Skin of body (tissue), 2 donors: ENCODE measurements around the gene CAV1. TPM values are rescaled to one million over a fixed set of nuclear protein-coding genes. Genes with fewer than 3 reads are reported as not detected.

ENCODE experiments used
- DNase-seq: peaks from one replicate; lab custom pipeline; 2025; lab: John Stamatoyannopoulos, UW
- total RNA-seq: library from RNA; depleted of rRNA; stranded (reverse); fragments of >200 nt; gene quantifications from one replicate; pipeline ENCODE4 v1.2.3, GENCODE V29; 2014

CAV1 gene
- total RNA-seq, 1 donor from 2014 or later = 243 TPM

DNA sequence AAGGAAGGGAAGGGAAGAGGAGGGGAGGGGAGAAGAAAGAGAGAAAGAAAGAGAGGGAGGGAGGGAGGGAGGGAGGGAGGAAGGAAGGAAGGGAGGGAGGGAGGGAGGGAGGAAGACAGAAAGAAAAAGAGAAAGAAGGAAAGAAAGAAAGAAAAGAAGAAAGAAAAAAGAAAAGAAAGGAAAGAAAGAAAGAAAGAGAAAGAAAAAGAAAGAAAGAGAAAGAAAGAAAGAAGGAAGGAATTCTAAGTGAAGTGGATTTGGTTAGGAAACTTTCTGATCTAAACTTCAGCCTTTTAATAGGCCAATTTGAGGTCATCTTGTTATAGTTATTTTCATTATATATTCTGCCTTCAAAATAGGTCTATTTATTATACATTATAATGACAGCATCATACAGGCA is 21.0 kb upstream of the CAV1 start:
- no peak for DNase-seq

DNA sequence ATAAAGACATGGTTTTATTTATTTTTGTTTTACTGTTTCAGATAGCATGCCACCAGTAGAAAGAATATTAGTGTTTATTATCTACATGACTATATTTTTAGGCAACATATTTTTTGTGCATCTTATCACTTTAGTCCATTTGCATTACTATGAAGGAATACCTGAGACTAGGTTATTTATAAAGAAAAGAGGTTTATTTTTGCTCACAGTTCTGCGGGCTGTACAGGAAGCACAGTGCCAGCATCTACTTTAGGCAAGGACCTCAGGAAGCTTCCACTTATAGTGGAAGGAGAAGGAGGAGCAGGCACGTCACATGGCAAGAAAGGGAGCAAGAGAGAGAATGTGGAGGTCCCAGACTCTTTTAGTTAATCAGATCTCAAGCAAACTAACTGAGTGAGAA is 19.6 kb upstream of the CAV1 start:
- DNase-seq = no peak

DNA sequence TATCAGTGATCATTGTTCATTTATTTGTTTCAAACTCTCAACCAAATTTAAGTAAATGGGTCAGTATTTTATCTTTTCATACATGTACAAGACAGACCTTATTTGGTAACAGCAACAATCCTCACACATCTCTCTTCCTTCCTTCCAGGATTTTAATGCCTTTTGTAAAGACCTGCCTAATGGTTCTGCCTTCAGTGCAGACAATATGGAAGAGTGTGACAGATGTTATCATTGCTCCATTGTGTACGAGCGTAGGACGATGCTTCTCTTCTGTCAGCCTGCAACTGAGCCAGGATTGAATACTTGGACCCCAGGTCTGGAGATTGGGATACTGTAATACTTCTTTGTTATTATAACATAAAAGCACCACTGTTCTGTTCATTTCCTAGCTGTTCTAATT is 19.0 kb upstream of the CAV1 start:
- no peak for DNase-seq

DNA sequence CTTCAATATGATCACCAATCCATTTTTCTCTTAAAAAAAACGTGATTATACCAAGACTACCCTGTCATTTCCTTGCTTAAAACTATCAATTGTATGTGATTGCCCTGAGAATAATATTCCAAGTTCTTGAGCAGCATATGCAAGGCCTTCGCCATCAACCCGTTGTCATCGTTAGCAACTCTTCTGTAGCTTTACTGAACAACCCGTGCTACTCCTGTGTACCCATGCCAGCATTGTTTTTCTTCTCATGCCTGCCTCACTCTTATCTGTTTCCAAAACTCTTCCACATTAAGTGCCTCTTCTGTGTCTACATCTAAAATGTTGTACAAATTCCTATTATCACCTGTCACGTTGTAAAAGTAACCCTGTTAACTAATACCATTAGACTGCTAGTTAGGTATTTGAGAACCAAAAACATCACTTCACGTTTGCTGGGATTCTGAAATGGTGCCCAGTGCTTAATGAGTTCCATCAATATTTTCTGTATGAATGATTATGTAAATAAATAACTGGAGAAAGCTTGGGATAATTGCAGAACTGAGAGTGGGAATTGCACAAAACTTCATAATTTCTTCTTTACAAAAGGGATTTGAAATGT is 14.8 kb upstream of the CAV1 start:
- no peak for DNase-seq

DNA sequence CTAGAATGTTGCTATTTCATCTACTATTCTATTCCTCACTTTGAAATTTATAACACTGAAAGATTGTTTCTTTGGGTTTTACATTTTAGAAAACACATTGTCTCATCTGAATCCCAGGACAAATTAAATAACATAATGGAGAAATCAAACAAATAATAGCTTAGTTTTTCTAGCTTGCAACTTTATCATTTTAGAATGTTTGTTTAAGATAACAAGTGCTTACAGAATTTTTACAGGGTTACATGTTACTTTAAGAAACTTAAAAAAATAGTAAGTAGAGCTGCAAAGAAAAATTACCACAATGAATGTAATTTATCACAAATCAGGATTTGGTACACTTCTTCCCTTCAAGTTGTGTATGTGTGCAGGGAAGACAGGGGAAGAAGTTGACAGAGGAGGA is 14.0 kb upstream of the CAV1 start:
- DNase-seq = no peak

DNA sequence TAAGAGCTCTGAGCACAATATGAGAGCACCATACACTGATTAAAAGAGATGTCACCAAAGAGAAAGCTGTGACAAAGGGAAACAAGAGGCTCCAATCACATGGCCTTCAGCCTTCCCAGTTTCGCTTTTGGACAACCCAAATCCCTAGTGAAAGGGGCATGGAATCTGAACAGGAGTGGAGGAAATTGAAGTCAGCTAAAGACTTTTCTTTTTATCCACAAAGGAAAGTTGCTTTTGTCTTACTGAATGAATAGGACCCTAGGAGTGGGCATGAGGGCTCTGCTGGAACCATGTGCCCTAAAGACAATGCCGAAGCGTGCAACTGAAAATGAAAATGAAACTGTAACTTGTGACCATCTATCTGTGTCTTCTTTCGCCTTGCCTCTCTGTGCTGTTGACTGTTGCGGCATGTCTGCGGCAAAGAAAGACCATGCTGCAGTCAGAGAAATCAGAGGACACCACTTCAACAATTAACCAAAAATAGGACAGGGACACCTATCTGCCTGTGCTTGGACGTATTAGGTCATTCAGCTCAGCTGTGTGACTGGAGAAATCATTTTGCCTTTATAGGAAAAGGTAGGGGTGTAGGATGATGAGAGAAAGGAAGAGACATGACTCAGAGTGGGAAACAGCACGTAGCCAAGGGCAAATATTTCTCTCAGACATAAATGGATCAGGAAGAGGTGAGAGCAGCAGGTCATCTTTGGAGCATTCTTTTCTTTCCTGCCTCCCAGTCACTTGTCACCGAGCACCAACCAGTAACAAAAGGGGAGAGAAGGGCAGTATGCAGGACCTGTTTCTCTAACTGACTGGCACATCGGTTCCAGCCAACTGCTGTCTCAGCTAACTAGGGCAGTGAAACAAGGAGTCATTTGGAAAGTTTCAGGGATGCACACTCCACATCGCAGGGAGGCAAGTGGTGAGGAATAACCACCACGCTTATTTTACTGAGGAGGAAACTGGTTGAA is 13.0 kb upstream of the CAV1 start:
- DNase-seq = peak; percentile 43

DNA sequence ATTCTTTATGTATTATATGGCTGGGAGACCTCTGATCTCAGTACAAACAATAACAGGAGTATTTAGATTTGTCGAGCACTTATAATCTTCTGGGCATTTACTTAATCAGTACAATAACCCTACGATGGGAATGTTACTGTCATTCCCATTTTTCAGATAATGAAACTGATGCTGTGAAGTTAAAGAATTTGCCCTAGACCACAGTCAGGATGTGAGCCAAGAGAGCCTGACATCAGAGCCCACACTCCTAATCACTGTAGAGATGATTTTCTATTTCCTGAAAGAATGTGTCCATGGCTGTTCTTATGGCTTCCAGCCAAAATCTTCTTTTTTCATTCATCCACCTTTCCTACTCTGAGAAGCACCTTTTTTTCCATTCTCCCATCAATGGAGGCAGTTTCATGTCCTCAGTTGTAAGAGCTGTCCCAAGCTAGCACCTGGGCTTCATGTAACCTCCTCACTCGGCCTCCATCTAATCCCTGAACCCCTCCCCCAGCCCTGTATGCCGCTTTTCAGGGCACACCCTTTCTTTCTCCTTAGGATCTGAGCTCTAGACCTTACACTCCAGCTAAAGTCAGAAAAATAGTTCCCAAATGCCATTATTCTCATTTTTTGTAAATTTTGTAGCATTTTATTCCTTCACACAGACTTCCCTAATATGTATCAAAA is 12.2 kb upstream of the CAV1 start:
- no peak for DNase-seq

DNA sequence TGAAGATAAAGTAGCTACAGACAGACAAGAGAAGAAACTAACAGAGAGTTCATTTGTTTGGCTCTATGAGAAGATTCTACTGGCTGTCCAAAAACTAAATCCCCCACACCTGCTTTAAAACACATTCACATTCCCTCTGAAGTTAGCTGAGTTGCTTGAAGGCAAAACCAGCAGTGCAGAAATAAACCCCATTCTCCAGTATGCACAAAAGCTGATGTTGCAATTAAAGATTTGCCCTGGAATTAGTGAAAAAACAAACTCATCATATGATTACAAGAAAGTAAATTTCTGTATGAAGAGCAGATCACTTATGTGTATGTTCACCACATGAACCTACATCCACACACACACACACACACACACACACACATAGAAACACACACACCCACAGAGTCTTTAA is 9.3 kb upstream of the CAV1 start:
- no peak for DNase-seq

DNA sequence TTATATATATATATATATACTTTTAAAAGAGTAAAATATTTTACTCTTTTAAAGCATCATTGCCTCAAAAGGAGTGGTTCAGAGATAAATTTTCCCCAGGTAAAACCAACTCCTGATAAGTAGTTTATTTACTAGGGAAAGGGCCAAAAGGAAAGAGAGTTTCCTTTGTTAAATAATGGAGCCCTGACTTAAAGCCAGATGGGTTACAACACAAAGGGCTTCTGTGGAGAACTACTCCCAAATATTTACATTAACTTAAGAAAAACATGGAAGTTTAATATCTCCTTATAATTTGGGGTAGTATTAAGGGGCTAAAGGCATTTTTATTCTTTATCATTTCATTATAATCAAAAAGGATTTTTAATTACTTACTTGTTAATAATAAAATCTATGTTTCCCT is 8.5 kb upstream of the CAV1 start:
- no peak for DNase-seq

DNA sequence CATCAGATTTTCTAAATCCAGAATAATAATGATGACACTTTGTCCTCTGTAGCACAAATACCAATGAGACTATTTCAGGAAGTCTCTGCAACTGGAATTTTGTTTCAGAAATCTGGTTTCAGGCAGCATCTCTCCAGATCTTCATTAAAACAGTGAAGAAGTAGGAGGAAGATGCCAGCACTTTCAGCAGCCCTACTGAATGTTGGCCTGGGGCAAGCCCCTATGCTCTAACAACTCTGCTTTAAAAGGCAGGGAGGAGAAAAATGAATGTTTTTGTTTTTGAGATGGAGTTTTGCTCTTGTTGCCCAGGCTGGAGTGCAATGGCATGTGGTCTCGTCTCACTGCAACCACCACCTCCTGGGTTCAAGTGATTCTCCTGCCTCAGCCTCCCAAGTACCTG is 7.2 kb upstream of the CAV1 start:
- no peak for DNase-seq

DNA sequence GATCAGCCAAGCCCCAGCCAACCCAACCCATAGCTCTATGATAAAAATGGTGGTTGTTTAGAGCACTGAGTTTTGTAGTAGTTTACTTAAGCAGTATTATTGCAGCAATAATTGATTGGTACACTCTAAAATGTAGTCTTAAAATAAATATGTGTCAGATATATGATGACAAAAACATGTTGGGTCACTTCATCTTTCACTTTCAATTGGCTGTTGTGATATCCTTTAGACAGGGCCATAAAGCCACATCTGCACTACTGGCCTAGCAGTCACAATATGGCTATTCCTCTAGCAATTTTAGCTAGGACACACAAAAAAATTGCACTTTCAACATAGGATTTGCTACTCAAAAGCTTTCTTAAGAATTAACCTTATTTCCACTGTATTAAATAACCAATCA is 5.9 kb upstream of the CAV1 start:
- DNase-seq = no peak

DNA sequence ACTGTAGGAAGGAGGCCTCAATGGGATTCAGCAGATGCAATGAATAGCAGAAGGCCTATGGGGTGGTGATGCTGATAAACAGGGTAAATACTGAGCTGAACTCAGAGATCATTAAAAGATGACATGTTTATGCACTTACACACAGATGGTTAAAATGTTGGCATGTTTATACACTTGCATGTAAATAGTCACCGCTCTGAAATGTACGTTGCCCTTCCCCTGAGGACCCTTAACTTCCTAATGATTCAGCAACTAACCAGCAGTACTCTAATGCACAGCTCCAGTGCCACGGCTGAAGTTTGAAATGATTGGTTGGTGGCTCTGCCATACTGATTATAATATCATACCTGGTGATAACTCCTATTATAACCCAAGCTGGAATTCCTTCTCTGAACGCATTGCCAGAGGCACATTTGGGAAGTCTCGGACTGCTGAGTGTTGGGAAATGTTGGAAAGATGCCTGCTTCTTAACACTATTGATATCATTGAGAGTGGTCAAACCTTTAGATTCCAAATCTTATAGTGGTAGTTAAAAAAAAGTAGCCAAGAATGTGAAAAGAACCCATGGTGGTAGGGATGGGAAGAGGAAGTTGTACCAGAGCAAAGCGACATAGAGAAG is 3.7 kb upstream of the CAV1 start:
- no peak for DNase-seq

DNA sequence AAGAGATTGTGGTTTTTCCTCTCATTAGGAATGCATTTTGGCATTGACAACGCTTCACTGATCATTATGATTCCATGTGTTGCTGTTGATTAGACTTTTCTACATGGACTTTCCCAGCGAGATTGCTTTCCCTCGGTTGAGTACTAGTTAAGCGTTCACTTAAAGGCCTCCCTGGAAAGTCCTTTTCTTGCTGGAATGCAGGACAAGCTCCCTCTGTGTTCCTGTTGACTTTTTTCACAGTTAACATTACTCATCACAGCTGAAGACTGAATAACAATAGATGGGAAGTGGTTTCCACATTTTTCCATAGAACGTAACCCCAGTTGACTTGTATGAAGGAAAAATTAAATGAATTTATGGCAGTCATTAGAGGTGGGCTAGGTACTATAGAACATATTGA is 2.6 kb upstream of the CAV1 start:
- DNase-seq = peak; percentile 18

DNA sequence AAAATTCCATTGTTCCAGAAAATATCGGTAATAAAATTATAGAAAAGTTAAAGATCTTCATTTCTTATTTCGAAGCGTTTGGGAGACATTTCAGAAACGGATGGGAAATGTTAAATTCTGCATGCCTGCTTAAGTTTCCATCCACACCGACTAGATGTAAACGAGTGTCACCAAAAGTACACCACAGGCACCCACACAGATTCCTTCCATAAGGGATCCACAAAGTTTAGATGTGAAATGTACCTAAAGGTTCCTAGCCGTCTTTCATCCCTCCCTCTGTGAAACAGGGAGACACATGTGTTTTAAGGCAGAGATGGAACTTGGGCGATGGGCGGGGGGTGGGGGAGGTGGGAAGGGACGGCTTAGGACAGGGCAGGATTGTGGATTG is 621 bp upstream of the CAV1 start:
- no peak for DNase-seq

DNA sequence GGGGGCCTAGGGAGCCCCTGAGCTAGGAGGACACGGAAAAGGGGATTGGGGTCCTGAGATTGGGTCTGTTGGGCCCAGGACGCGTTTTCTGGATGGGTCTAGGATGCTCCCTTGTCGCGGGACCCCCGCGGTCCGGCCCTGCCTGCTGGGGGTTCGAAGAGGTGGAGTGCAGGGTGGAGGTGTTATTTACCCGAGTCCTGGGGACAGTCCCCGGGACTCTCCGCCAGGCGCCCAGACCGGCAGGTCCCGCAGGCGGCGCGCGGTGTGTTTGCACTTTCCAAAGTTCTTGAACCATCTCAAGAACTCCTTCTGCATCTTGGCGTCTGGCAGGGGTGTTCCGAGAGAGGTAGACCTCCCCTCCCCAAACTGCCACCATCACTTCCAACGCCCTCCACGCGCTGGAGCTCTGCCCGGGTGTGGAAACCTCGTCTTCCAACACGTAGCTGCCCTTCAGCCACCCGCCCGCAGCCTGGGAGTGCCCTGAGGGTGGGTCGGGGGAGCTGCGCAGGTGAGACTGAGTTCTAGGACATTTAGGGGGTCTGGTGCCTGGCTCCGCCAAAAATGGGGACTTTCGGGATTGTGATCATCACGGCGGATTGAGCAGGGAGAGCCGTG is 569 bp downstream of the CAV1 start:
- DNase-seq = no peak

DNA sequence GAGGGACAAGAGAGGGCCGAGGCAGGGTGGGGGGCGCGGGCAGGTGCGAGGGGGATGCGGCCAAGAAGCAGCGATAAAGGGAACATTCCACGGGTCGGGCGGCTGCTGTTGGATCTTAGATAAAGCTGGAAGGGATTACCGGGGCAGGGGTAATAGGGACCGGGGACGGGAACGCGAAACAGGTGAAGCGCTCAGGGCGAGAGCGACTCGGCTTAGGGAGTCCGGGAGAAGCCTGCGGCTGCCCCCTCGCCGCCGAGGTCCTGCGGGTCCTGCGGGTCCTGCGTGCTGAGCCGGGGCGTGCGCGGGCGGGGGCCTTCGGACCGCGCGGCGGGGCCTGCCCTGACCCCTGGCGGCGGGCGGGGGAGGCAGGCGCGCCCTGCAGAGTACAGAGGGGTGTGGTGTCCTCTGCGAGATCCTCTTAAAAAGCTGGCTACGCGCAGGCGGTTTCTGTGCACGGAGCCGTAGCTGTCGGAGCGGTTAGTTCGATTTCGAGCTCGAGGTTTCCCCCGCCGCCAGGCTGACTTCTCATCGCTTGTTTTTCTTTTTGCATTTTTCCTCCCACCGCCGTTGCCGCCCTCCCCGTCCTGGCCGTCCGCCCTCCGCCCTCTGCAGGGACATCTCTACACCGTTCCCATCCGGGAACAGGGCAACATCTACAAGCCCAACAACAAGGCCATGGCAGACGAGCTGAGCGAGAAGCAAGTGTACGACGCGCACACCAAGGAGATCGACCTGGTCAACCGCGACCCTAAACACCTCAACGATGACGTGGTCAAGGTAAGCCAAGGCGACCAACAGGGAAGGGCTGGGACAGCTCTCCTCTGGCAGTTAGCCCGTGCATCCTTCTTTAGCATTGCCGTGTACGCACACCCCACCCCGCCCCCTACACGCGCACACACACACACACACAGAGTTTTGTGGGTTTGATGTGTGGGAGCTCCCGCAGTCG is 1.4 kb downstream of the CAV1 start:
- DNase-seq = peak; percentile 55

DNA sequence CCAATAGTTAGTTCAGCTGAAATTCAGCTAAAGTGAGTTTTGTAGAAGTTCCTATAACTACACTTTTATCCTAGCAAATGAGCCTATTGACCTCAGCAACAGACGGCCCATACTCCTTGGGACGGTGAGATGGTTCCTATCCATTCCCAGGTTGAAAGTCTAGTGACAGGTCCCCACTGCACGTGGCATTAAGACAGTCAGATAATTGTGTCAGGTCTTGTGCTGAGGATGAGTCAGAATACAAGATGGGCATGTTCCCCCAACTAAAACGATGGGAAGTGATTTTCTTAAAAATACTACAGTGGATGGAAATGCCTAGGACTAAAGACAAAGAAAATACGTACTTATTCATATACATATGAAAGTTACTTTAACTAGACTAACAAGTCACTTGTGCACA is 2.1 kb downstream of the CAV1 start:
- no peak for DNase-seq

DNA sequence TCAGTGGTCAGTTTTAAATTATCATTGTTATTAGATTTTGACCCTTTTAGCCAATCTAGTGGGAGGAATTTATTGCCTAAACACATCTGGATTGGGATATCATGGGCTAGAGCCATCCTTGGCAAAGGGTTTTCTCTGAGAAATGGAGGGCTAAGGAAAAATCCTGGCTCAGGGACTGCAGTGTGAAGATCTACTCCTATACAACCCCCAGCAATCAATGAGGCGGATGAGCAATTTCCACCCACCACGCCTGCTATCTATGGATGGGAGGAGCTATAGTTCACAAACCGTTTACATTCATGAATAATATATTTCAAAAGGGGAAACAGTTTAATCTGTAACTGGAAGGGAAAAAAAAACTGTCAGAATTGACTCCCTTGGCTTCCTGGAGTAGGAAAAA is 2.7 kb downstream of the CAV1 start:
- no peak for DNase-seq

DNA sequence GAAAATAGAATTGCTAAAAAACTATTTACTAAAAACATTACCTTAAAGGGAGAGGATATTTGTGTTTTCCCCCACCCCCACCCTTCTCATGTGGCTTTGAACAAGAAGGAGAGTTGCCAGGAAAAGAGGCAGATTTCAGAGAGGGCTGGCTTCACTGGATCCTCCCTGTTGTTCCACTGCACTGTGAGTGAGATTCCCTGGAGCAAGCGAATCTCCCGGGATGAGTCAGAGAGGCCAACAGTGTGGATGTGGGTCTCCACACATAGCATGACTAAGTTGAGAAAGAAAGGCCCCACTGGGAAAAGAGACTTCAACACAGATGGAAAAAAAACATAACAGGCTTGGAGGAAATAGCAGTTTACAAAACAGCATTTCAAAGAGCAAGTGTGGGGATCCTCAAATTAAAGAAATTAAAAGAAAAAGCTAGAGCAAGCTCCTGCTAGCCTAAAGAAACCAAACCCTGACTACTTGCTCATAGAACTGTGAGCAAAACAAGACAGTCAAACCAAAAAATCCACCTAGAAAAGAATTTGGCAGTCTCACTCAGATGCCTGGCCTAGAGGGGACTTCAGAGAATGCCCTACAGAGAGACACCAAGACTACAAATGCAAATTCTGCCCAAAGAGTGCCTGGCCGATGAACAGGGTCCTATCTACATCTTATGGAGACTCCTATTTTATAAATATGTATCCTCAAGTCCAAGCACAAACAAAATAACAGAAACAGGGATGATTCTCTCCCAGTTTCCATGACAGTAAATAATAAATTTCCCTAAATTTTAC is 3.4 kb downstream of the CAV1 start:
- peak; percentile 75 for DNase-seq

DNA sequence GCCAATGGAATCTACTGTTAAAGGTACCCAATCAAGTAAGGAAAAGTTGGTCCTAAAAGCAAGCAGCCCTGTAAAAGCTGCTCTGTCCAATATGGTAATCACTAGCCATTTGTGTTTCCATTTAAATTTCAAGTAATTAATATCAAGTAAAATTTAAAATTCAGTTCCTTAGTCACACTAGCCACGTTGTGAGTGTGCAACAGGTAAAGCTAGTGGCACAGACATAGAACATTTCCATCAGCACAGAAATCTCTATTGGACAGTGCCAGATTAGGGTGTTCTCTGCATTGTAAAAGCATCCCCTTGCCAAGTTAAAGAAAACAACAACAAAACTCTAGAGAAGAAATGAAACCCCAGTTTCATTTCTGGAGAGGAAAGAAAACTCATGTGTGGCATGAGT is 4.4 kb downstream of the CAV1 start:
- no peak for DNase-seq
